Testis (tissue), 3 donors: ENCODE results near the gene HOXB1. TPM values are rescaled to one million over a fixed set of nuclear protein-coding genes. Genes with fewer than 3 reads are reported as not detected.

Experiments
- DNase-seq: peaks from one replicate; pipeline ENCODE4 v3.0.0-alpha.2; 2019
- H3K27ac ChIP-seq, 2 donors: fragments of 200-600 bp; sonication (generic); one replicate each; pipeline ENCODE4 v1.5.1; 2019
- H3K27me3 ChIP-seq: fragments of 200-600 bp; sonication (generic); one replicate; pipeline ENCODE4 v1.5.1; 2019
- H3K36me3 ChIP-seq: fragments of 200-600 bp; sonication (generic); one replicate; pipeline ENCODE4 v1.5.1; 2017; ENCODE audit warnings: low read depth; ENCODE audit errors: missing control alignments
- H3K4me1 ChIP-seq: fragments of 200-600 bp; sonication (generic); one replicate; pipeline ENCODE4 v1.5.1; 2019
- H3K4me3 ChIP-seq, 2 donors: fragments of 200-600 bp; sonication (generic); one replicate each; pipeline ENCODE4 v1.5.1; 2017 to 2019
- H3K9me3 ChIP-seq: fragments of 200-600 bp; sonication (generic); one replicate; pipeline ENCODE4 v1.5.1; 2017
- CTCF ChIP-seq, 3 experiments: fragments of 450-650 bp in 2 of 3; fragments of 200-600 bp in 1 of 3; sonication (generic) in 1 of 3; IDR thresholded peaks; one replicate each; pipeline ENCODE4 v1.5.1; 2016 to 2019; ENCODE audit warnings: antibody characterized with exemption in 3 of 3, mild to moderate bottlenecking in 2 of 3, moderate library complexity in 1 of 3
- POLR2A ChIP-seq: fragments of 450-650 bp; IDR thresholded peaks from one replicate; pipeline ENCODE4 v1.6.1; 2017; ENCODE audit warnings: antibody characterized with exemption, mild to moderate bottlenecking, moderate library complexity
- WGBS, 2 donors: methylation state at CpG; one replicate each; pipeline ENCODE4 v1.1.5; 2018; 5-methylcytosine and 5-hydroxymethylcytosine counted together
- intact Hi-C: fragments of 100-400 bp; cut with DNase I; formaldehyde crosslinking; loops from one replicate; pipeline ENCODE4 v1.15.1; 2023; ENCODE audit warnings: low total_unique reads
- polyA plus RNA-seq: library from polyadenylated mRNA; stranded (reverse); fragments of 350-450 nt; fragmentation: Illumina TruSeq; extraction: RNeasy Lipid Tissue Mini Kit (QIAGEN cat#74804); gene quantifications from one replicate; pipeline ENCODE4 v1.2.3, GENCODE V29; 2014; ENCODE audit warnings: low read depth, low replicate concordance; ENCODE audit not compliant: insufficient read depth
- total RNA-seq, 2 donors: library from RNA; depleted of rRNA; stranded (reverse); fragments of >200 nt; gene quantifications; one replicate each; pipeline ENCODE4 v1.2.3, GENCODE V29; 2016

HOXB1 gene
- total and polyA plus RNA-seq, 3 donors from 2014 or later: 1.1 TPM; not detected in 2

GRCh38 chr17:48562934-48563333 is 32.1 kb upstream of the HOXB1 start:
- Histone ChIP-seq H3K36me3 (no peaks in the 10 kb centered on the region), H3K27me3 (no peaks in the 10 kb centered on the region), H3K4me3 (no peak overlapping the region), H3K27ac (no peak overlapping the region), H3K9me3 (no peaks in the 10 kb centered on the region), H3K4me1 (no peaks in the 10 kb centered on the region)
- TF ChIP-seq POLR2A (no peak), CTCF (IDR thresholded peaks at IDR 0.05) (no peak)
- intact Hi-C loops: no loop called here
- 54% methylated on average over 5 of the region's 5 CpGs for WGBS, 2 donors
- DNase-seq: no peak

GRCh38 chr17:48561884-48562810 is 31.3 kb upstream of the HOXB1 start:
- no peaks in the 10 kb centered on the region for H3K4me1 ChIP-seq
- DNase-seq: no peak
- no peak overlapping the region for H3K27ac ChIP-seq
- no peaks in the 10 kb centered on the region for H3K36me3 ChIP-seq
- no peaks in the 10 kb centered on the region for H3K9me3 ChIP-seq
- H3K4me3 ChIP-seq: no peak overlapping the region
- WGBS, 2 donors: 61 to 66% methylated on average over 15 of the region's 15 CpGs
- no peaks in the 10 kb centered on the region for H3K27me3 ChIP-seq
- TF ChIP-seq POLR2A (no peak), CTCF (IDR thresholded peaks at IDR 0.05) (no peak)
- intact Hi-C loops: no loop called here

- no peak for DNase-seq
- H3K27me3 ChIP-seq: no peaks in the 10 kb centered on the region
Measured at GRCh38 chr17:48559840-48560817, 29.3 kb upstream of the HOXB1 start.

More at GRCh38 chr17:48559840-48560817, 29.3 kb upstream of the HOXB1 start:
- intact Hi-C loops: no loop called here
- Histone ChIP-seq H3K36me3 (no peaks in the 10 kb centered on the region), H3K4me3 (no peak overlapping the region), H3K27ac (no peak overlapping the region), H3K9me3 (no peaks in the 10 kb centered on the region), H3K4me1 (no peaks in the 10 kb centered on the region)
- TF ChIP-seq CTCF (IDR thresholded peaks at IDR 0.05): no peak
- TF ChIP-seq POLR2A: no peak
- WGBS, 2 donors: 52 to 61% methylated on average over 13 to 14 of the region's 14 CpGs
